Epithelial cell of esophagus (primary cell): ENCODE data around the gene MRPS18B.

Experiments
- DNase-seq: peaks from one replicate; pipeline ENCODE4 v3.0.0; 2010; ENCODE audit warnings: low read depth
- H3K4me3 ChIP-seq: 2 replicates; pipeline ENCODE4 v1.5.1; 2011; ENCODE audit warnings: mild to moderate bottlenecking, low read length, control low read depth
- TF ChIP-seq, protein P1 (sequence below): IDR thresholded peaks from 2 replicates; pipeline ENCODE4 v1.5.1; 2011; ENCODE audit warnings: low read depth, mild to moderate bottlenecking, low read length, control low read depth, inconsistent platforms; ENCODE audit not compliant: insufficient read depth; ENCODE audit errors: missing control alignments

MRPS18B gene

DNA sequence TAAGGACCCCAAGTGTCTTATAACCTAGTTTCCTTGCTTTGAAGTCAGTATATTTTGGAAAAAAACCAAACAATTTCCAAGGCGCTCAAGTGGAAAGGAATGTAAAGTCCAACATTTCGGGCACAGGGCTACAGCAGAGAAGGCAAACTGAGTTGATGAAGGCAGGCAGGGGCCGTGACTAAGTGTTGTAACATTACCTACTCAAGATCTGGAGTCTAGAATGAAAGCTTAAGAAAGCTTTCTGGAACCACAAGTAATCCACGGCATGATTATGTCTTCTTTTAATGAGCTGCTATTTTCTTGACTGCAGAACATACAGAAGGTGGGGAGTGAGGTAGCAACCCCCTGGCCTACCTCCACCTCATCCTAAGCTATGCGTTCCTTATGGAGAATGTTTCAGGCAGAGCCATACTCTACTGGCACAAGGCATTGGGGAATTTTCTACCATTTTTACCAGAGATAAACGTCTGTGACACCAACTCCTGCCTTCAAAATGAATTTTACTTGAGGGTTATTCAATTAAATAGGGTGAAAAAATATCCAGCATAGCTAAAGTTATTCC, 4.9 kb upstream of the MRPS18B start:
- H3K4me3 ChIP-seq = no peak overlapping the region
- DNase-seq = no peak
- TF ChIP-seq, protein P1, sequence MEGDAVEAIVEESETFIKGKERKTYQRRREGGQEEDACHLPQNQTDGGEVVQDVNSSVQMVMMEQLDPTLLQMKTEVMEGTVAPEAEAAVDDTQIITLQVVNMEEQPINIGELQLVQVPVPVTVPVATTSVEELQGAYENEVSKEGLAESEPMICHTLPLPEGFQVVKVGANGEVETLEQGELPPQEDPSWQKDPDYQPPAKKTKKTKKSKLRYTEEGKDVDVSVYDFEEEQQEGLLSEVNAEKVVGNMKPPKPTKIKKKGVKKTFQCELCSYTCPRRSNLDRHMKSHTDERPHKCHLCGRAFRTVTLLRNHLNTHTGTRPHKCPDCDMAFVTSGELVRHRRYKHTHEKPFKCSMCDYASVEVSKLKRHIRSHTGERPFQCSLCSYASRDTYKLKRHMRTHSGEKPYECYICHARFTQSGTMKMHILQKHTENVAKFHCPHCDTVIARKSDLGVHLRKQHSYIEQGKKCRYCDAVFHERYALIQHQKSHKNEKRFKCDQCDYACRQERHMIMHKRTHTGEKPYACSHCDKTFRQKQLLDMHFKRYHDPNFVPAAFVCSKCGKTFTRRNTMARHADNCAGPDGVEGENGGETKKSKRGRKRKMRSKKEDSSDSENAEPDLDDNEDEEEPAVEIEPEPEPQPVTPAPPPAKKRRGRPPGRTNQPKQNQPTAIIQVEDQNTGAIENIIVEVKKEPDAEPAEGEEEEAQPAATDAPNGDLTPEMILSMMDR = no peak

DNA sequence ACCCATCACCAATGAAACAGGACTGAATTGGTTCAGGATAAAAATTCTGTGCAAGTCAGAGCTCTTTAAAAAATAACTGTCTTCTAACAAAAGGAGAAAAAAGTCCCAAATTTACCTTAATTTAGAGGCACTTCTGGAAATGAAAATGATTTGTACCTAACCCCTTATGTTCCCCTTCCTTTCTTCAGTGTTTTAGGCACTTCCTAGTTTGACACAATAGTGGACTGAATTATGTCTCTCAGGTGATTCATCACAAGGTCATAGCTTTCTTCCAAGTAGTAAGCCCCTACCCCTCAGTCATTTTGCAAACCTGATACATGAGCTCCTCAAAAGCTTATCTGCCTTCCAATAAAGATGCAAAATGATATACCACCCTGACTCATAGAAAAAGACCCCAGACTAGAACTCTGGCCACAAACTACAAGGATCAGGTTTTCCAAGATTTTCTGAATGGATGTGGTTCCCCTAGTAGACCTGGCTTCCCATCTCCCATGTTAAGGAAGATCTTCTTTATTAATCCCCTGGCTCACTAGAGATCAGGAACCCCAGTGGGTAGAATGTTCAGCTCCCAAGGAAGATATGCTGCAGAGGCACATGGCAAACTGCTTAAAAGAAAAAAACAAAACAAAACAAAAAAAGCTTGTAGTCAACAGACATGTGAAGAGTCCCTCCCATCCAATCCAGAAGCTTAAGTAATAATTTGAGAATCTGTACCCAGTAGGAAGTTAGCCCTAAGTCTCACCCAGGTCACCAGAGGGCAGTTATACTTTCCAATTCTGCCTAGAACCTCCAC, 4.2 kb upstream of the MRPS18B start:
- H3K4me3 ChIP-seq = no peak overlapping the region
- DNase-seq = peak; percentile 58
- TF ChIP-seq, protein P1 = no peak

DNA sequence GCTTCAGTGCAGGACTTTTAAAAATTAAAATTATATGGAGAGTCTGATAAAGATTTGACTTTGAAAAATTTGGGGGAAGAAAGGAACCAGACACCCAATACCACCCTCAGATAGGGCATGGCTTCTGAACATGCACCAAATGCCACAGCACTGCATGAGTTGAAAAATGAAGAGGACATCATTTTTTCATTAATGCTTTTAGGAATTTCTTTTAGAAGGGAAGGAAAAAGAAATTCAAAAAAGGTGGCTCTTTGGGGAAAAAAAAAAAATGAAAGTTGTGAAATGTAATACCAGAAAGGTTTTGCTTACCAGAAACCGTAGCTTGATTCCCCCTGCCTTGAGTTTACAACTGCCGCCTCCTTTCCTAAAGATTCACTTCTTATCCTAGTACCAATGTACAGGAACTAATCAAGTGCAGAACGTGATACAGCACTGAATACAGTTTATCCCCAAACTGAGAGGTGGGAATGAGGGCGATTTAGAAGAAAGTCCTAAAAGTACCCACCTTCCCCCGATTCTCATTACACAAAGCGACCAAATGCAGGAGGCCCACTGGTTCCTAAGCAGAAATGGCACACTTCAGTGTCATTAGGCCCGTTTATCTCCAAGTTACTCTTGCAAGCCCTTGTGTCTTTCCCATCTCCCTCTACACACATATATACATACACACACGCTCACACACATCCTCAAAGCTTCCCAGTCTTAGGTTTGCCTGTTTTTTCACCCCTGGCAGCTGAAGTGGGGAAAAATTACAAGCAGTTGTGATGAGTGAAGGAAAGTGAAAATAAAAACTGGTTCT, 3.4 kb upstream of the MRPS18B start:
- peak overlapping the region; percentile 96 for H3K4me3 ChIP-seq
- TF ChIP-seq, protein P1 = no peak
- no peak for DNase-seq

DNA sequence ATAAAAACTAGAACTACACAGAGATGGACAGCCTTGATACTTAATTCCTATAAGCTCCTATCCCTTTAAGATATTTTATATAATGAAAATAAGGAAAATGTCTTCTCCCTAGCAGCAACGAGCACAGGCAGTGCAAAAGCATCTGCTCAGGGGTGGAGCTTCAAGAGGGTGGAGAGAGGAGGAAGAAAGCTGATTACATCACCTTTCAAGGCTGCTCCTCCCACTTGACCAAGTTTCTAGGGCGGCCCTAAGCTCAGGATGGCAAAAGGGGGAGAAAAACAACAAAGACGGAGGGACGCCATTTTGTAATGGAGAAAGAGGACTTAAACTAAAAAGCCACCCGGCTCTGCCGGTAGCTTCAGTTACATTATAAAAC, 2.8 kb upstream of the MRPS18B start:
- H3K4me3 ChIP-seq = peak overlapping the region; percentile 96
- TF ChIP-seq, protein P1 = no peak
- DNase-seq = peak; percentile 97

DNA sequence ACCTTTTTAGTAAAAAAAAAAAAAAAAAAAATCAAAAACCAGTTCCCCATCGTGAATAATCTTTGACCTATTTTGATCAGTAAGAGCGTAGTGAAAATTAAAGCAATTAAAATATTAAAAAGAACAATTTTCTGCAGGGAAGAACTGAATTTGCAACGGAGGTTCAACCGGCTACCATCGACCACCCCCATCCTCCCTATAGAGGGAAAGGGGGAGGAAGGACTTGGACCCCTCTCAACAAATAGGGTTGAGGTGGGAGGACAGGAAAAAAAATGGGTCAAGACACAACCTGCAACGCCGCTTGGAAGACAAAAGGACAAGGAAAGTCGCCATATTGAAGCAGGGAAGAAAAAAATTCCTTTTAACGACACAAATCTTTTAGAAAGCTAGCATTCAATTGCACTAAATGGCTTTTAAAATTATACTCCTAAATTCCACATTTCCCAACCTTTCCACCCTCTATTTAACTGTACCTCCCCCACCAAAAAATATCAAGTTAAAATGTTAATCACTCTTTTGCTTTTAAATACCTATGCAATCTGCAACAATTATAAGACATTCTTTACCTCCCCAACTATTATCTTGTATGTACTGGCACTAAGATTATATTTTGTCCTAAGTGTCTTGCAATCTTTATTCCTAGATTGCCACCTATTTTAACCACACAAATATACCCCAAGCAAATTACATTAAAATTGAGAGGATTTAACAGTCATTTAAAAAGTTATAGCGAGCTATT, 2.3 kb upstream of the MRPS18B start:
- peak; percentile 67 for DNase-seq
- TF ChIP-seq, protein P1 = no peak
- peak overlapping the region; percentile 96 for H3K4me3 ChIP-seq

DNA sequence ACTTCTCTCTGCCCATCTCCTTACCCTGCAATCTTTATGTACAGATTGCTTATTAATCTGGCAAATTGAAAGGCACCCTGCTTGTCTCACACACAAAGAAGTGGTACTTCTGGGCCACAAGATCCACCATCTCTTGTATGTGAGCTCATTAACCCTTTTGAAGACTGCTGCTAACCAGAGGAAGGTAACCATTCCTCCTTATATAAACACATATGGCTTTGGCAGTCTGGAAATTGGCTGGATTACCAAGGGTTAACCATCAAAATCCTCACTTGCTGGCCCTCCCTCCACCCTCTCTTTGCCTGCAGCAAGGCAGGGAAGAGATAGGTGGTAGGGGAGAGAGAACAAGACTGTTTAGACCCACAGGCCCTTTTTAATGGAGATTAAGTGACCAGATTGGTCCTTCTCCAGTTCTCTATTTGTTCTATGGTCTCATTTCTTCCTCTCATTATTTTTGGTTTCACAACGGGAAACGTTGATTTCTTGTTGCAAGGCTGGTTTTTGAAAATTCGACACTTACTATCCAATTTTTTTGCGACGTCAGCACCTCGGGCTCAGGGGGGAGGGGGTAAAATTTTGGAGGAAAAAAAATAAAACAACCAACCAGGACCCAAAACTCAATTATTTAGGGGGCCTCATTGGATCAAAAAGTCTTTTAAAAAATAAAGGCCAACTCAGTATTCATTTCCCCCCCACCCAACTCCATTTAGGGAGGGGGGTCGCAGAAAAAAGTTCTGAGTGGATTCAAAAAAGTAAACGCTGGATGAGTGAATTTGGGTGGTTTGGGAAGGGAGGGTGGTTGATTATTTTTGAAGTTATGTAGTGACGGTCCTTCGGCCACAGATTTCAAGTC, 1.5 kb upstream of the MRPS18B start:
- H3K4me3 ChIP-seq = peak overlapping the region; percentile 96
- TF ChIP-seq, protein P1 = no peak
- DNase-seq = no peak
